ENCODE measurements around the gene CDH19.

DNA sequence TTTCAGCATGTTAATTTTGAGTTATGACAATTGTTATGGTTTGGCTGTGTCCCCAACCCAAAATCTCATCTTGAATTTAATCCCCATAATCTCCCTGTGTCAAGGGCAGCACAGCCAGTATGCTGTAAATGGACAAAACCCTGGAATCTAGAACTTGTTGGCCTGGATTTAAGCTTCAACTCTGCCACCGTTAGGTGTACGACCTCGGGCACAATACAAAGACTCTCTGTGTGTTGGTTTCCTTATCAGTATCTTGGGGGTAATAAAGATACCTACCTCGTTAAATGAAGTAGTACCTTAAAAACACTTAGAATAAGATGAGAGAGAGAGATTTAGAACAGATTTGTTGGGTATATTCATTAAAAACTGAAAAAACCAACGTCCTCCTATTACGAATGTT, 106.5 kb downstream of the CDH19 start:
- TF ChIP-seq CREB1 (IDR thresholded peaks at IDR 0.05; ENCODE audit: low read depth) = no peak
- no peak for TF ChIP-seq TEAD4 (IDR thresholded peaks at IDR 0.05)
- no peak for TF ChIP-seq EP300 (IDR thresholded peaks at IDR 0.05; ENCODE audit: borderline replicate concordance)
- TF ChIP-seq EGR1 (IDR thresholded peaks at IDR 0.05) = no peak
- TF ChIP-seq, protein P1, sequence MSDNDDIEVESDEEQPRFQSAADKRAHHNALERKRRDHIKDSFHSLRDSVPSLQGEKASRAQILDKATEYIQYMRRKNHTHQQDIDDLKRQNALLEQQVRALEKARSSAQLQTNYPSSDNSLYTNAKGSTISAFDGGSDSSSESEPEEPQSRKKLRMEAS (IDR thresholded peaks at IDR 0.05) = no peak
- no peak for TF ChIP-seq RAD21 (IDR thresholded peaks at IDR 0.05; ENCODE audit: low read depth)
